NOMO-1 treated with DMSO at 0.1 percent for 48 hours (cell line): ENCODE data around the gene FKBP5.
A peak's percentile ranks its signal among the peaks of the same experiment; 100 is the strongest.
"Not testable (repeated sequence)": the region's sequence is repeated elsewhere in the genome, so short reads cannot be mapped to it uniquely, and the experiment has no call there.

ENCODE experiments used
- DNase-seq: peaks from one replicate; lab custom pipeline; 2025; ENCODE audit not compliant: unreplicated experiment; lab: John Stamatoyannopoulos, UW

Gene FKBP5

DNA sequence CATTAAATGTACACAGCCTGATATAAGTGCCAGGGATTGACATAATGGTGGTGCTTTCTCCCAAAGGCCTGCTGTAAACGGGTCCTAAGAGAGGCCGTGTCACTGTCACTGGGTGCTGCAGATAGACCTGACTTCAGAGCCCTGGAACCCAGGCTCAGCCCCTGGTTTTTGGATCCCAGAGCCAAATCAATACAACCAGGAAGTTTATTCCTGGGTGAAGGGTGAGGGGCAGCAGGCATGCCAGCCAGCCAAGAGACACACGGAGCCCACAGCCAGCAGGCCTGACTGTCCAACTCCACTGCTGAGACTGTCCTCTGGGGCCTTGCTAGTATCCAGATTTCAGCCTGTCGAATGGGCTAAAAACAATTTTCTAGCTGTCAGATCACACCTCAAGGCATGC is 35.3 kb upstream of the FKBP5 start:
- DNase-seq: no peak

DNA sequence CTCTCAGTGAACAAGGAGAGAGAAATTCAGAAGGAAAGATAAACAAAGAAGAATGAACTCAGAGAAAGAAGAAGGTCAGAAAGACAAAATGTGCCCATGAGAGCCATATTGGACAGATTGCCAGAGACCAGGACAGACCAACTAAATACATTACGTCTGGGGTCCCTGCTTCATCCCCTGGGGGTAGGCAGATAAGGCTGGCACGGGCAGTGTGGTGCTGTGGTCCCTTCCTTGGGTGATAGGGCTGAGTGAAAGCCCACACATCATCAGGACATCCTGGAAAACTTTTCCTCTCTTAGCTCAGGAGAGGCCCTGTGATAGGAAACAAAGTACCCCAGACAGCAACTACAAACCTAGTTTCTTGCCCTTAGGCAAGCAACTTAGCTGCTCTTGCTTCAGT is 34.9 kb upstream of the FKBP5 start:
- no peak for DNase-seq

DNA sequence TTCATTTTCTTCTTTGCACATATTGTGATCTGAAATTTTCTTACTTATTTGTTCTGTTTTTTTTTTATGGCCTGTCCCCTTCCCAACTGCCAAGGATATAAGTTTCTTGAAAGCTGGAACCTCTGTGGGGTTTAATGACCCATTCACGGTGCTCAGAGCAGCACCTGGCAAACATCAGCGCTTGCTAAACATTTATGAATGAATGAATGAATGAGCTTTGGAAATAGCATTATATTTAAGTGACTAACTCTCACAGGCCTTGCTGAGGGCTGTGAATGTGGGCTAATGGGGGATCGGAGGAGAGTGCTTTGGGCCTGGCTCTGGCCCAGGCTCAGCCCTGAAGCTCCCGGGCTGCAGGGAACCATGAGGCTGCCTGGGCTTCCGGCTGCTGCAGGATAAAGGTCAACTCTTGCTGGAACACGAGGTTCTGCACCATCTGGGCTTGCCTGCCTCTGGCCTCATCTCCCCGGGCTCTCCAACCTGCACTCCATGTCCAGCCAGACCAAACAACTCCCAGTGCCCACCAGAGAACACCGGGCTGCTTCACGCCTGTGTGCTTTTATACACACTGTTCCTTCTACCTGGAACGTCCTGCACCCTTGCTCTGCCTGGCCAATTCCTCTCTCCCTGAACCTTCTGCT is 33.5 kb upstream of the FKBP5 start:
- no peak for DNase-seq

DNA sequence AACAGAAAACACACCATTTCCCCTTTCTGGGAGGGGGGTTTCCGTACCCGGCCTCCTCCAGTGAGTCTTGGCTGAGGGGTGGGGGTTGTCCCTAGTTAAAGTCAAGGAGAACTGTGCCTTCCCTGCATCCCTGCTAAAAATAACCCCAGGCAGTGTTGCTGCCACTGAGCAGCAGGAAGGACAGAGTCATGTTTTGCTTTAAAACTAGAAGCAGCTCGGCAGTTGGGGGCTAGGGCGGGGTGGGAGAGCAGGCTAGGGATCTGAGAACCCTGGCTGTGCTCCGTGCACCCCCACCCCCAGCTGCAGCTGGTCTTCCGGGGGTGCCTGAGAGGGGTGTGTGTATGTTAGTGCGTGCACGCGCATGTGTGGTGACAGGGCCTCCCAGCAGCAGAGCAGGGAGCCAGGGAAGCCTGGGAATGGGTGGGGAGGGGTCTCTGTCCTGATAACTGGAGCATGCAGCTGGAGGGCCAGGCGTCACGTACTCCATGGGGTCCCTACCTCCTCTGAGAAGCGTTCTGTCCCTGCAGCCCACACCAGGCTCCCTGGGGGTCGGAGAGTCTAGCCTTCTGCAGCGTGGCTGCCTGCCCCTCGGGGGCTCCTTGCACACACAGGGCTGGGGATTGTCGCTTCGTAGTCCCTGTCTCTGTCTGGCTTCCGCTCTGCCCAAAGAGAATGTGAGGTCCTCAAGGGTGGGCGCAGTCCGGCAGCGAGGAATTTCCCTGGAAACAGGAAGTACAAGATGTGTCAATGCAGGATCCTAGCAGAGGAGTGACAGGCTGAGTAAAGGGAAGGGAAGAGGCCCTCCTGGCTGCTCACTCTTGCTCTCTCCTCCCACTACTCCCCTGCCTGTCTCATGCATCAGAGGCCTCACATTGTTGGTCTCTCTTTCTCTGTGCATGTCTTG is 31.4 kb upstream of the FKBP5 start:
- DNase-seq: peak; percentile 71

DNA sequence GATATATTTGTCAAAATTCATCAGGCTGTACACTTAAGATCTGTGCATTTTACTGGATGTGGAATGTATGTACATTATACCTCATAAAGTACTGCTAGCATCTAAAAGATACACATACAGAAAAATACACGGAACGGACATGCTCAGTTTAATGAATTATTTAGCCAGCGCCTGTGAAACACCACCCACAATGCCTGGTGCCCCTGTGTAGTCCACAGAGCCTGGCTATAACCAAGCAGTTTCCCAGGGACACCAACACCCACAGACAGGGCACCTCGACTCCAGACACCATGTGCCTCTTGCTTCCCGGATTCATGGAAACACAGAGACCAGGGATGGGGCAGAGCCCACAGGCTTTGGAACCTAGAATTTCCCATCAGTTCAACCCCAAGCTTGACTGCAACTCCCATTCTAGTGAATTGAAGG is 30.7 kb upstream of the FKBP5 start:
- peak; percentile 48 for DNase-seq

DNA sequence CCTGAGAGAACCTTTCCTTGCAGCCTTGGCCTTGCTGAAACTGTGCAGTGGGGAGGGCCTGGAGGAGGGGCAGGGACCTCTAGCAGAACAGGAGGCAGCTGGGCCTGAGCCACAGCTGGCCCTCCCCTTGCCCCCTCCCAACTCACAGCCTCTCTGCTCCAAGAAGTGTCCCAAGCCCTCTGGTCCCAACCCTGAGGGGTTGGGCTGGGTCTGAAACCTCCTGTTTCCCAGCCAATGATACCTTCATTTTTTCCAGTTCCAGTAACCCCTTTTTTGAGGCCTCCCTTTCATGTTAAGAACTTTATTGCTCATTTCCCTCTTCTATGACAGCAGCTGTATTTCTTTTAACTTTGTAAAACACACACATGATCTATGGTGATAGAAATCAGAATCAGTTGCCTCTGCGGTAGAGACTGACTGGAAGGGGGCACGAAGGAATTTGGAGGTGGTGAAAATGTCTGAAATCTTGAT is 30.2 kb upstream of the FKBP5 start:
- peak; percentile 50 for DNase-seq

DNA sequence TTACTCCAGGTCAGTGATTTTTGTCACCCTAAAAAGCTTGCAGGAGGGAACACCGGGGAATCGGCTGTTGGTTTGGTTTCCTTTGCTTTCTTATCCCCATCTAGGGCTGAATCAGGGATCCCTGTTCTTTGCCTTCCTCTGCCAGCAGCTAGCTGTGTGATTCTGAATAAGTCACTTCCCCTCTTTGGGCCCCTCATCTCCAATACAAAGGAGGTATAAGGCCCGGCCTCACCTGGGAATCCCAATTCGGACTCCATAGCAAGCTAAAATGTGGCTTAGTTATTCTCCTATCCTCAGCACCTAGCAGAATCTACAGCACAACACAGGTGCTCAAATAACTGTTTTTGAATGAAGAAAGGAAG is 29.6 kb upstream of the FKBP5 start:
- peak; percentile 16 for DNase-seq

DNA sequence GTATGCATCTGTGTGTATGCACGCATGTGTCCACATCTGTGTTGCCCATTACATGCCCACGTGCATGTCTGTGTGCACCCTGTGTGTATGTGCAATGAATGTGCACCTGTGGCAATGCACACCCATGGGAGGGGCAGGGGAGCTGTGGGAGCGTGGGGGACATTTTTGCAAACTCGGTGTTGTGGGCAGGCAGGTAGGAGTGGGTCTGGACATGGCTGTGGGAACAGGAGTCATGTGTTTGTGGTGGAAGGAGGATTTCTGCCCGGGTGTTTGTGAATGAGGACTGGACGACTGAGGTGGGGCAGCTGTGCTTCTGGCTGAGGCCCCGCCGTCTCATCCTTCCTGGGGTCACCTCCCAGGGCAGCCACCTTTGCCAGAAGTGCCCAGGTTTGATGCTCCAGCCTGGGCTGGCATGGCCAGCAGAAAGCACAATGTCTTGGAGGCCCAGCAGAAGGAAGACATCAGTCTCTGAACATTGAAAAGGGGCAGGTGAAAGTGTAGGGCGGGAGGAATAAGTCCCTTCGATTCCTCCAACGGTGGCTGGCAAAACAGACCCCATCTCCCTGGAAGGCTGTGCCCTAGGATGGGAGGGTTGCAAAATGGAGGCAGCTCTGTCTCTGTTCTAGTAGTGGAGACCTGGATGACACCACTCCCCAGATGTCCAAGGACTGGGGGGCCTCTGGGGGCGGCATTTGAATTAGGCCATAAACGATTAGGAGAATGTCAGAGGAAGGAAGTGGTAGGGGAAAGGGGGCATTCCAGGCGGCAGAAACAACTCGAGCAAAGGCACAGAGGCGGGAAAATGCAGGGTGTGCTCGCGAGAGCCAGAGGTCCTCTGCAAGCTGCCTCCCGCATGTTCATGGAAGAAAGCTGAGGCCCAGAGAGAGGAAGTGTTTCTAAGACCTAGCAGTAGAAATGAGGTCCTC is 29.0 kb upstream of the FKBP5 start:
- no peak for DNase-seq

DNA sequence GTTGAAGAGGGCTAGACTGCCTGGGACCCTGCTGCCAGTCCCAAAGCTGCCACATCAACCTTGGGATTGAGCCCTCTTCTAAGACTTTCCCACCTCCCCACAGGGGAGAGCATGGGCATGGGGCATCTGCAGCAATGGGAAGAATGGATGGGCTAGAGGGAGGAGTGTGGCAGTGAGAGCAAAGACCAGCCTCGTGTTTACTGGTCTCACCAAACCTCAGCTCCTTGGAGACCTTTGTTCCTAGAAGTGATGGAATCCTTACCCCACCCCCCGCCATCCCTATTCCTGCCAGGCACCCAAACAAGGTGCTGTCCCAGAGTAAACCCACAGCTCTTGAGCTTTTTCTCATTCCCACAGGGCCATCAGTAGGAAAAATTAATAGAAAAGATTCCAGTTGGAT is 28.1 kb upstream of the FKBP5 start:
- DNase-seq: no peak

DNA sequence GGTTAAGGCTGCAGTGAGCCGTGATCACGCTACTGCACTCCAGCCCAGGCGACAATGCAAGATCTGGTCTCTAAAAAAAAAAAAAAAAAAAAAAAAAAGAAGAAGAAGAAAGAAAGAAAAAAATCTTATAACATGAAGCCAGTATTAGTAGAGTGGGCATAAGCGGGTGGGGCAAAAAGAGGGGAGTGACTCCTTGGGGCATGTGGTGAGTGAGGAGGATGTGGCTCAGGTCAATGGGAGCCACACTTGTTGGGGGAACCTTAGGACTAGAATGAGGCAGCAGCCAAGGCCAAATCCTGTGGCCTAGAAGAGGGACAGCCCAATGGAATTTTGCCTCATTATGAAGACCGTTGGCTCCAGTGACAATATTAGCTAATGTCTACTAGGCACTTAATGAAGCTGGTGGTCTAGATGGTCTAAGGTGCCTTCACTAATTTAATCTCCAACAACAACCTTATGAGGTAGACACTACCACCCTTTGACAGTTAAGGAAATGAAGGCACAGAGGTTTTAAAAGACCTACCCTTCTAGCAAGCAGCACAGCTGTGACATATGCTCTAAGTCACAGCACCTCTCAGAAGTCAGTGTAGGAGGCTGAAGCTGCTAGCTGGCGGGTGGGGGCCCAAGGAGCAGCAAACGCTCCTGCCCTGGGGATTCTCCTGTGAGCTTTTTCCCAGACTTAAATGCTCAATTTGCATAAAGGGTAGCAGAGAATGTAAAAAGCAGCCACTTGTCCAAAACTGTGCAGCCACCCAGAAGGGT is 24.5 kb upstream of the FKBP5 start:
- no peak for DNase-seq

DNA sequence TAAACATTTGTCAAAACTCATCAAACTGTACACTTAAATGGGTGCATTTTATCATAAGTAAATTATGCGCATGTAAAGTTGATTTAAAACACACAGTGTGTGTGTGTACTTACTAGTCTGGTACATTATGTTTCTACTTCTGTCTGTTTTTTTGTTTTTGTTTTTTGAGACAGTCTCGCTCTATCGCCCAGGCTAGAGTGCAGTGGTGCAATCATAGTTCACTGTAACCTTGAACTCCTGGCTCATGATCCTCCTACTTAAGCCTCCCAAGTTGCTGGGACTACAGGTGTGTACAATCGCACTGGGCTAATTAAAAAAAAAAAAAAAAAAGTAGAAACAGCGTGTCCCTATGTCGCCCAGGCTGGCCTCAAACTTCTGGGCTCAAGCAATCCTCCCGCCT is 23.0 kb upstream of the FKBP5 start:
- no peak for DNase-seq

DNA sequence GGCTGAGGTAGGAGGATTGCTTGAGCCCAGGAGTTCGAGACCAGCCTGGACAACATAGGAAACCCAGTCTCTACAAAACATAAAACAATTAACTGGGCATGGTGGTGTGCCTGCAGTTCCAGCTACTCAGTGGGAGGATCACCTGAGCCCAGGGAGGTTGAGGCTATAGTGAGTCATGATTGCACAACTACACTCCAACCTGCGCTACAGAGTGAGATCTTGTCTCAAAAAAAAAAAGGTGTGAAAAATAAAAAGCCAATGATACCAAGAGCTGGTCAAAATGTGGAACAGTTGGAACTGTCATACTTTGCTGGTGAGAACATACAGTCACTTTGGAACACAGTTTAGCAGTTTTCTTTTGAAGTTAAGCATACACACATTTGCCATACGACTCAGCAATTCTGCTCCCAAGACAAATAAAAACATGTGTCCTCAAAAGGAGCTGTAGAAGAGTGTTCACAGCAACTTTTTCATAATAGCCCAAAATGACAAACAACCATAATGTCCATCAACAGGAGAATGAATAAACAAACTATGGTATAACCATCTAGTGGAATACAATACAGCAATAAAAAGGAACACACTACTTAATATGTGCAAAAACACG is 21.6 kb upstream of the FKBP5 start:
- DNase-seq: no peak

DNA sequence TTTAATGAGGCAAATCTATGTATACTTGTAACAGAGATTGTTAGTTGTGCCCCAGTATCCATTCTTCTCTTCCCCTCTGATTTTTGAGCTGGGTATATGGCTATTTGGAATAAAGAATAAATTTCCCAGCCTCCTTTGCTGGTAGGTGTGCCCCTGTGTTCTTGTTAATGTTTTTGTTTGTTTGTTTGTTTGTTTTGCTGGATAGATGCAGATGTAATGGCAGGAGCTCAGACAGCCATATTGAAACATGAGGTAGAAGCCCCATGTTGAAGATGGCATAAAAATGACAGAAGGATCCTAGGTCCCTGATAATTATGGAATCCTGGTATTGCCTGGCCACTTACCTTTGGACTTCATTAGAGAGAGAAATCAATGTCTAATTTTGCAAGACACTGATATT is 19.9 kb upstream of the FKBP5 start:
- no peak for DNase-seq

DNA sequence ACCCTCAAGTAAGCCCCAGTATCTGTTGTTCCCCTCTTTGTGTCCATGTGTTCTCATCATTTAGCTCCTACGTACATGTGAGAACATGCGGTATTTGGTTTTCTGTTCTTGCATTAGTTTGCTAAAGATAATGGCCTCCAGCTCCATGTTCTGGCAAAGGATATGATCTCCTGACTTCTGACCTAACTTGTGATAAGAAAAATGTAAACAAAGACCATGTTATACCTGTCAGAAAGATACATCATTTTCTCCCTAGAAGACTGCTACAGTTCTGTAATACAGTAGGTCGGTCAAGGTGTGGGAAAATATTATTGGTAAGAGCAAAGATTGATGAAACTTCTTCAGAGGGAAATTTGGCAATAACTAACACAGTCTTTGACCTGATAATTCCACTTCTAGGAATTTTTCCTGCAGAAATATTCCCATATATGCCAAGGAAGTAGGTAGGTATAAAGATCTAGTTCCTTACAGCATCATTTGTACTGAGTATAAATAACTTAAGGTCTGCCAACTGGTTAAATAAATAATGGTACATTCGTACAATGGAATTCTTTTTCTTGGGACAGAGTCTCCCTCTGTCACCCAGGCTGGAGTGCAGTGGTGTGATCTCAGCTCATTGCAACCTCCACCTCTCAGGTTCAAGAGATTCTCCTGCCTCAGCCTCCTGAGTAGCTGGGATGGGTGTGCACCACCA is 19.1 kb upstream of the FKBP5 start:
- no peak for DNase-seq

DNA sequence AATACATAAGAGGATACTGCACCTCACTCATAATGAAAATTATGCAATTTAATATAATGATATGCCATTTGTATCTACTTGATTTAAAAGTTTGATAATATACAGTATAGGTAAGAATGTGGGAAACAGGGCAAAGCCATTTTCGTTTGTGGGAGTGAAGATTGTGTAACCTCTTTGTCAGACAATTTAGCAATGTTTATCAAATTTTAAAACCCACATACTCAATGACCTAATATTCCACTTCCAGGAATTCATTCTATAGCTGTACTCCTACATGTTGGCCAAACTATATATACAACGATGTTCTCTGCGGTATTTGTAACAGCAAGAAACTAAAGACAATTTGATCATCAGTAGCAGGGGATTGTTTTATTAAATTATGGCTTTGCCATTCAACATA is 17.8 kb upstream of the FKBP5 start:
- peak; percentile 46 for DNase-seq

DNA sequence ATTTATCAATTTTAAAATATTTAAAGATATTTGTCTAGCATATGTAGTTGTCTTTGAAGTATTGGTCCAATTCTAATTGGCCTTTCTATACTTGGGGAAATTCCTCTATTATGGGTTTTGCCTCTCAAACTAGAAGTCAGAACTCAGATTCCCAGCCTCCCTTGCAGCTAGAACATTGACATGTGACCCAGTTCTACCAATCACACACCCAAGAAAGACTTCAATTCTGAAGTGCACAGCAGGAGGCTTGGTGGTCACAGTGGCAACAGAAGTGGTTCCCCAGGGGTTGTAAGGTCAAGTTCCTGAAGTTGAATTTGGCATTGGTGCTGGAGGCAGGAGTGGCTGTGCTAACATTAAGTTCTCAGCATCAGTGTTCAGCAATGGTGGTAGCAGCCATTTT is 14.8 kb upstream of the FKBP5 start:
- no peak for DNase-seq

DNA sequence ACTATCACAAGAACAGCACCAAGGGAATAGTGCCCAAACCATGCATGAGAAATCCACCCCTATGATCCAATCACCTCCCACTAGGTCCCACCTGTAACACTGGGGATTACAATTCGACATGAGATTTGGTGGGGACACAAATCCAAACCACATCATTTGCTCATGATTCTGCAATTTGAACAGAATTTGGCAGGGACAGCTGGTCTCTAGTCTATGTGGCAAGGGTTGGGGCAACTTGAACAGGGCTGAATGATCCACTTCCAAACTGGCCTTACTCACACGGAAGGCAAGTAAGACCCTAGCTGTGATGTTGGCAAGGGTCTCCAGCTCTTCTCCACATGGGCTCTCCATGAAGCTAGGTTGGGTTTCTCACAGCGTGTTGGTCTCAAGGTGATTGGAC is 10.1 kb upstream of the FKBP5 start:
- DNase-seq: no peak

DNA sequence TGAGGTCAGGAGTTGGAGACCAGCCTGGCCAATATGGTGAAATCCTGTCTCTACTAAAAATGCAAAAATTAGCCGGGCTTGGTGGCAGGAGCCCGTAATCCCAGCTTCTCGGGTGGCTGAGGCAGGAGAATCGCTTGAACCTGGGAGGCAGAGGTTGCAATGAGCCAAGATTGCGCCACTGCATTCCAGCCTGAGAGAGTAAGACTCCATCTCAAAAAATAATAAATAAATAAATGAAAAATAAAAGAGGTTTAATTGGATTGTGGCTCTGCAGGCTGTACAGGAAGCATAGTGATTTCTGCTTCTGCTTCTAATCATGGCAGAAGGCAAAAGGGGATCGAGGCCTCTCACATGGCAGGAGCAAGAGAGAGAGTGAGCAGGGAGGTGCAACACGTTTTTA is 9.7 kb upstream of the FKBP5 start:
- DNase-seq: not testable (repeated sequence)

DNA sequence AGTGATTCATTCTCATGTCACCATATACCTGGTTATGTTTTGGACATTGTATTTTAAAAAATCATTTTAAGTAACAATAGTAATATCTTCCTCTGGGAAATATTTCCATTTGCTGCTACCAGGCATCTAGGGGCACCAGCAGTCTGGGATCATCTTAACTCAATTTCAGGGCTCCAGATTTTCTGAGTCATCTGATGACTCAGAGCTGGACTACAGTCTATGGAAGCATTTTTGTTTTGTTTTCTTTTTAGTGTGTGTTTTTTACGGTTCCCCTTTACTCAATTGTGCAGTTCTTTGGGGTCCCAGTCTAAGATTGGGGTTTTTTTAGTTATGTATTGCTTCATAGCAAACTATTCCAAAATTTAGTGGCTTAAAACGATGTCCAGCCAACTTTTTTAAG is 5.7 kb upstream of the FKBP5 start:
- DNase-seq: no peak
